ENCODE results near the gene GALC.
A peak's percentile ranks its signal among the peaks of the same experiment; 100 is the strongest.

GALC gene

DNA sequence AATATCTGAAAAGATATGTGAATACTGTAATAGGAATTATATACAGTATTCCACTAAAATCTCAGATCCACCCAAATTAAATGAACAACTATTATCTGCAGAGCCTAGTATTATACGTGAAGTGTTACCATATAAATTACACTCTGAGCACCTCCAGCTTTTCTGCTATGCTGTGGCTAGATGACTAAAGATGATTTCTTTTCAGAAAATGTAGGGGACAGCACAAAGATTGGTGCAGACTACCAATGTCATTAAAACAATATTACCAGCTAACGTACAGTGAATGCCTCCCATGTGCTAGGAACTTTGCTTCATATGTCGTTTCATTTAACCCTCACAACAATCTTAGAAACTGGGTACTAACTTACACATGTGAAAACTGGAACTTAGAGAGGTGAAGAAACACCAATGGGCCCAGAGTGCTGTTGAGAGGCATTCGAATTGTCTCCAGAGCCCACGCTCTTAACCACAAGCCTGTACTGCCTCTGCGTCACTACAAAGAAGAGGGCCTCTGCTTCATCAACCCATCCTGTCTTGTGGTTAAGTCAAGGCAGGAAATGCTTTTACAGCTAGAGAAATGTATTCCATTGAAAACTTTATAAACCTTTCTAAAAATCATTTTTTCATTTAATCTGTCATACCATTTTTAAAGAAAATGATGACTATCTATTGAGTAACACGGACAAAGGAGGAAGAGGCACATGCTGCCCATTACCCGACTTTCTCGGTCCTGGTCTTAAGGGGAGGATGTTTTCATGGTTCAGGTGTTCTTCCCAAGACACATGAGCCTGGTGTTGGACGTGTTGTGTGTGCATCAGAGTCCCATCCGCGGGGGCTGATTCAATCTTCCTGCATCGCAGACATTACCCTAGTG, 13.2 kb upstream of the GALC start:
- DNase-seq, result peak; percentile 62

DNA sequence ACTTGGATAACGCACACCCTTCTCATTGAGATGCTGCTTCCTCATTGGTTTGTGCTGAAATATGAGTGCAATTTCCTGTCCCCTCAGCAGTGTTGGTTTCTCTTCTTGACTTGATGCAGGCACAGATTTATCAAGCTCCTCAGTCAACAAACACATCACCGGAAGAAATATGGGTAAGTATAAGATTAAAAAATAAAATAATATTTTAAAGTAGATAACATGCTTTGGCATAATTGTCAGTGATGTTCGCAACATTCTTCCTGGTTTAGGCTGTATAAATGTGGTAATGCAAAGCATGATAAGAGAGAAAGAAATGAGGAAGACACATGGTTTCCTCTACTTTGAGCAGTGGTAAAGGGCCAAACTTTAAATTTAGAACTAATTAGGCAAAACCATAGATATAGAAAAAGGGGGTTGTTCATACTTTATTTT, 12.1 kb upstream of the GALC start, which contains the start of gene GPR65:
TSS of gene GPR65 (plus strand) at position 86 of the 432 bp plus-strand sequence. CDS start 5,713 bp downstream, outside the sequence.
- DNase-seq, result no peak

DNA sequence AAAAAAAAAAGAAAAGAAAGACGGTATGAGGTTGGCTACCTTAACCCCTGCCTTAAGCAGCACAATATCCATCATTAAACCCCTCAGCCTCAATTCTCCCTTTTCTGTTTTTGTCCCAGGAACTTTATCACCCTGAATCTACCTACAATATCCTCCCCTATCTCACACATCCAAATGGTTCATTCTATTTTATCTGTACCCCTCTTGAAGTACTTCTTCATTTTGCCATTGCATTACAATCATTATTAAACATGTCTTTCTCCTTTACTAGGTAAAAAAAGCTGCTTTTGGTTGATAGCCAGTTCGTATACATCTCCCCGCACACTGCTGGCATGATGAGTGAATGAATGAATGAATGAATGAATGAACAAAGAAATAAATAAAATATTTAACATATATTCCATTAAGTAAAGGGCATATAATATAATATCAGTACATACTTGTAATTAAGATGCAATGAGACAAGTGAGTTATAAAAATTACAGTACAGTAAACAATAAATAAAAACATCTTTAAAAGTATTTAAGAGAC, 11.6 kb upstream of the GALC start:
- no peak for DNase-seq

GRCh38 chr14:88003425-88003824, 10.4 kb upstream of the GALC start:
- DNase-seq, result no peak

GRCh38 chr14:88002421-88003075, 9.6 kb upstream of the GALC start:
- no peak for DNase-seq

DNA sequence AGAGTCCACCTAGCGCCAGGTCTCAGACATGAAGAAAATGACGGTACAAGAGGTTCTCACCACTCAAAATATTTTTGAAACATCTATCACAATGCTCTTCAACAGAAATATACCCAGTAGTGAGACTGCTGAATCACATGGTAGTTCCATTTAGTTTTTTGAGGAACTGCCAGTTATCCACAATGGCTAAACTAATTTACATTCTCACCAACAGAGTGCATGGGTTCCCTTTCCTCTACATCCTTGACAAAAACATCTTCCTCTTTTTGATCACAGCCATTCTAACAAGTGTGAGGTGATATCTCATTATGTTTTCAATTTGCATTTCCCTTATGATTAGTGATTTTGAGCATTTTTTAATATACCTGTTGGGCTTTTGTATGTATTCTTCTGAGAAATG, 6.3 kb upstream of the GALC start:
- no peak for DNase-seq

DNA sequence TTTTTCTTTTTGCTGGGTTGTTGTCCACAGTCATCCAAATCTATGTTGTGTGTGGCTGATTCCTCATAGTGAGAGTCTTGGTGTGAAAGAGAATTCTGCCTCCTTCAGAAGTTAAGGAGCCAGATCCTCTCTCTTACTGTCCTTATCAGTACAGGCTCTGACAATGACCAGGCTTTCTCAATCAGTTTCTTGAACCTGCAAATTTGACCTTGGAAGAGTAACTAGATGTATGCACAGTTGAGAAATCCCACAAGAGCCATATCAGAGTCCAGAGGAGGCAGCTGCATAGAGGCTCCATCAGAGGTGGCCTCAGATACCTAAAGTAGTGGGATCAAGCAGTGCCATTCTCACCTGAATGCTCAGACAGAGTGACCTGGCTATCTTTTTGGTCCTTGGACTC, 5.5 kb upstream of the GALC start:
- no peak for DNase-seq

GRCh38 chr14:87996291-87996592, 3.3 kb upstream of the GALC start:
- DNase-seq, result no peak

DNA sequence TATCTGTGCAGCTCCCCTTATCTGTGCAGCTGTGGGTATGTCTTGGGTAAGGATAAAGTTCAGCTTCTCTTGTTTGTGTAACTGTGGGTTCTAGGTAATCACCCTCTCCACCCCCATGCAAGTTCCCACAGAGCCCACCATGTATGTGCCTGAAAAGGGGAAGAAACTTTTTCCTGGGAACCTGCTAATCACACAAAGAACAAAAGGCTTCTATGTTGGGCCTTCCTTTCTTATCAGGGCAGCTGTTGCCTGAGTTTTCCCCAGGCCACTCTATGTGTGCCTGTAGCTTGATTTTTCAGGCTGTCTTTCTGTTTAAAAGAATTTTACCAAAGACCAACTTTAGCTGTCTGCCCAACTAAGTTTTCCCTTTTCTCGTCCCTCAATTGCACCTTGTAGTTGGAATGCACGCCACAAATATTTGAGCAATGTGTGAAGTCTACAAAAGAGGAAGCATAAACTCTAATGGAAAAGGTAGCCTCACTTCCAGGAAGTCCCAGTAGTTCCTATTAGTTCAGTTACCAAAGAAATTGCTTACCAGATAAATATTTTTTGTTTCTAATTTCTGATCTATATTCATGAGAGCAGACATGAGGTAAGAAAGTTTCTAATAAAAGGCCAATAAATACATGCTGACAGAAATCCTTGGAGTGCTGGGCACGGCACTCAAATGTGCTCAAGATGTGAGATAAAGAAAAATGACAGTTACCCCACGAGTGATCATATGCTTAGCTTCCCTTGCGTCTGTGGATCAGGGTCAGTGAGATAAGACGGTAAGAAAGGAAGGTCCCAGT, 2.7 kb upstream of the GALC start:
- no peak for DNase-seq

DNA sequence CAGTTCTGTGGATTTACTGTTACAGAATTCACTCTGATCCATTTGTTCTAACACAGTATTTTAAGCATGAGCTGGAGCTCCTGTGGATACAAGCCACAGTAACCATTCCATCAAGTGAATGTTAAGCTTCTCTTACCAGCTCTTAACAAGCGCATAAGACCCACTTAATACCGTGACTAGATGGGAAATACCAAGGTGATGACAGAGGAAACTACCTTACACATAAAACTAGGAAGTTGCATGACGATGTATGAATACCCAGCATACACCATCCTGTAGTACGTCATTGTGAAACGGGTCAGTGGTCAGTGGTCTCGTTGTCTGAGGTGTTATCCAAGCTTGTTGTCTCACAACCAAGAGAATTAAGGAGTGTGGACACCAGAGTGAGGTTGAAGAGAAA, 2.0 kb upstream of the GALC start:
- DNase-seq, result no peak

DNA sequence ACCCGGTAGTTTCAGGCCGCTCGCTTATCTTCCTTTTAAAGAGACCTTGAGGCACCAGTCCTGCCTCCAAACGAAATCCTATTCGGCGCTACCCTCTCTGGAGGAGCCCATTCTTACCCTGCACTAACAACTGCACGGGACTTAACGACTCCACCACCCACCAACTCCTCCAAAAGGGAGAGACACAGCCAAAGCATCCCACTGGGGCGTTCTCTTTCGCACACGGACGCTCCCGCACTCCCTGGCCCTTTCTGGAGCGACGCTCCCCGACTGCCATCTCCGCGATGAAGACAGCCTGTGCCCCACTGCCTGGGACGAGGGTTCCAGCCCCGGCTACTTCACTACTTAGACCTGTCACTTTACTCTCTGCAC, 650 bp downstream of the GALC start:
- DNase-seq, result no peak

- DNase-seq, result no peak
These were observed 2.3 kb downstream of the GALC start for GRCh38 chr14:87990682-87991081.

- no peak for DNase-seq
These were observed 3.1 kb downstream of the GALC start for GRCh38 chr14:87989956-87990299.

DNA sequence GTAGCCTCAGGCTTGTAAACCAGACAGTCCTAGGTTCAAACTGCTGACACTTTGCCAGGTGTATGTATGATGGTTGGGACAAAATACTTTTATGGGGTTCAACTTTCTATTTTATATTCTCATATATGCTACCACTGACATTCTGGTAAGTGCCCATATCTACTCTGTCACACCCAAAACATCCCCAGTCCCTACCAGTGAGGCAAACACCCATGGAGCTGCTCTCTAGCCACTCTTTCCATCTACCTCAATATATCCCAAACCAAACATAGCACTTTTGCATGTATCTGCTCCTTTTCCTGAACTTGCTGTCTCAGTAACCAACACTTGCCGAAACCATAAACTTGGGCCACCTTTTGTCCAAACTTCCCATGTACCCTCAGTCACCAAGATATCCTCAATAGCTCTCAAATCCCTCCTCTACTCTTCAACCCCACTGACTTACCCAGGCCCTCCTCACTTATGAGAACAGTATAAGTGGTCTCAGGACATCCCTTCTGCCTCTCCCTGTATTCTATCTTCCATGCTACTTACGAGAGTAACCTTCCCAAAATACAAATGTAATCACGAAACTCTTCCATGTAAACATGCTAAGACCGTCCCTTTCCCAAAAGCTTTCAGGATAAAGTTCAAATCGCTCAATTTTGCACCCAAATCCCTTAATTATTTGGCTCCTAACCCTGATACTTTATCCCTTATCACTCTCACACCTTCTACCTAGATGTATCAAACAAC, 3.6 kb downstream of the GALC start:
- no peak for DNase-seq

- no peak for DNase-seq
These were observed 13.3 kb downstream of the GALC start for GRCh38 chr14:87979689-87980088.

DNA sequence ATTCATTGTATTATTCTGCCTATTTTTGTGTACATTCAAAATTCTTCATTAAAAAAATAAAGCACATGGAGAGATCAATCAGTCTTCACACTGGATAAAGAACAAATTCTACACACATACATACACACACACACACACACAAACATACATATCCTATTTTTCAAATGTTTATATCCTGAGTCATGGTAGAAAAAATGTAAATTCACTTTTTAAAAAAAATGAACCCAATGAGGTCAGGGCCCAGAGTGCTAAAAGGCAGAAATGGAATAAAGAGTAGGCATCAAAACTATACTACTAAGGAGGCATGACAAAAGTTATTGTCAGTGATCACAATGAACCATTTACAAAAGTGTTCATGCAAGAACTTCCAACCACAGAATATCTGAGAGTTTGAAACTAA, 17.3 kb downstream of the GALC start:
- no peak for DNase-seq

DNA sequence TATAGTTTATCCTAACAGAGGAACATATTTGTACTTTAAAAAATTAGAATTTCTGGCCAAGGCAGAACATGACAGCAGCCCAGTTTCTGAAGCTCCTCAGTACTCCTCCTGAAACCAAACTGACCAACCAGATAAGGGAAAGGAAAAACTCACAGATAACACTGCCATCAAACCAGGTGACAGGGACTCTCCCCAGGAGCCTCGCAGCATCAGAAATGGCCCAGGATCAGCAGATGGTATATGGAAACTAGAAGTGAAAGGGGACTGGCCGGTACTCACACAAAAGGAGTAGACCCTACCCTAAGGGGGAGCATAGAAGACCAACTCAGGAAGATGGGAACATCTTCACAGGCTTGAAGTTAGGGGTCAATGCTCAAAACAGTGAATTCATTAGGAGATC, 22.0 kb downstream of the GALC start:
- DNase-seq, result no peak

DNA sequence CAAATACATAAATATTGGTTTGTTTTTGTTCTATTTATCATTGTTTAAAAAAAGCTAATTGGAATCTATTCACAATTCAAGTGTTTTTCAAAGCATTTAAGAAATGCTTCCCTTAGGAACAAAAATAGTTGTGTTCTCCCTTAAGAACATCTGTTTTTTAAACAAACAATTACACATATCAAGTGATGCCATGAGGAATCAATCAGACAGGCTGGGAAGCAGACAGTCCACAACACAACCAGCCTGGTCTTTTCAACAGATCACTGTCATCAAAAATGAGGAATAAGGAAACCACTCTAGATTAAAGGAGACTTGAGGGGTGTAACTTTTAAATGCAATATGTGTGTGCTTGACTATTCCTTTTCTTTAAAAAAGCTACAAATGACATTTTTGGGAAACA, 25.5 kb downstream of the GALC start:
- no peak for DNase-seq

GRCh38 chr14:87966816-87967215, 26.2 kb downstream of the GALC start:
- DNase-seq, result no peak

DNA sequence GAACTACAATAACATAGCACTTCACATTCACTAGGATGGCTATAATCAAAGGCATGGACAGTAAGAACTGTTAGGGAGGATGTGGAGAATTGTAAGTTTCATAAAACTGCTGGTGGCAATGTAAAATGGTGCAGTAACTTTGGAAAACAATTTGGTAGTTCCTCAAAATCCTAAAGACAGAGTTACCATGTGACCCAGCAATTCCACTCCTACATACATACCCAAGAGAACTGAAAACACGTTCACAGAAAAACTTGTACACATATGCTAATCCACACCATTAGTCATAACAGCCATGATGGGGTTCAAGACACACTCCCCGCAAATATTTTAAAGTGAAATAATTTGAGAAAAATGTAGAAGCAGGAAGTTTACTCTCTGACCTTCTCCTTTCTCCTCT, 31.7 kb downstream of the GALC start:
- no peak for DNase-seq

GRCh38 chr14:87960013-87960787, 32.8 kb downstream of the GALC start:
- DNase-seq, result no peak

GRCh38 chr14:87955501-87955900, 37.5 kb downstream of the GALC start:
- DNase-seq, result no peak
